Astrocyte of the spinal cord (primary cell): ENCODE measurements around the gene KRTAP1-3.
"Not testable (repeated sequence)": the region's sequence is repeated elsewhere in the genome, so short reads cannot be mapped to it uniquely, and the experiment has no call there.

ENCODE experiments used
- DNase-seq: peaks from one replicate; pipeline ENCODE4 v3.0.0; 2011; ENCODE audit warnings: low read depth, low spot score
- H3K4me3 ChIP-seq: 2 replicates; pipeline ENCODE4 v1.5.1; 2011; ENCODE audit warnings: low read depth, mild to moderate bottlenecking, low read length, moderate library complexity
- CTCF ChIP-seq: IDR thresholded peaks from 2 replicates; pipeline ENCODE4 v1.5.1; 2012; ENCODE audit warnings: low read depth, mild to moderate bottlenecking, low read length, inconsistent platforms
- in situ Hi-C: cut with HindIII; loops from 2 replicates; pipeline ENCODE4 v1.10.0; 2017; ENCODE audit warnings: low sequenced_read_pairs

KRTAP1-3 gene

GRCh38 chr17:41034346-41034935 lies at the start of gene KRTAP1-3:
TSS of gene KRTAP1-3 (minus strand) at chr17:41034874. CDS start at chr17:41034821, 53 bp downstream.
- H3K4me3 ChIP-seq, in situ Hi-C loops, DNase-seq: not testable (repeated sequence)

- DNase-seq, in situ Hi-C loops, H3K4me3 ChIP-seq: not testable (repeated sequence)
These were observed 49.6 kb upstream of the KRTAP1-3 start, which contains the start of gene KRTAP4-7 for GRCh38 chr17:41084100-41084856. TSS of gene KRTAP4-7 (plus strand) at chr17:41084150. CDS start at chr17:41084207, 57 bp downstream.

- DNase-seq, in situ Hi-C loops, H3K4me3 ChIP-seq: not testable (repeated sequence)
These were observed 48.8 kb upstream of the KRTAP1-3 start for GRCh38 chr17:41083427-41083826.

GRCh38 chr17:41082626-41083025 lies 48.0 kb upstream of the KRTAP1-3 start:
- TF ChIP-seq CTCF, result no peak
- DNase-seq, result no peak
- in situ Hi-C loops, result no loop called here
- no peak overlapping the region for H3K4me3 ChIP-seq

GRCh38 chr17:41076788-41077187 lies 42.1 kb upstream of the KRTAP1-3 start:
- H3K4me3 ChIP-seq, result no peak overlapping the region
- DNase-seq, result no peak
- in situ Hi-C loops, result no loop called here
- TF ChIP-seq CTCF, result no peak

- no peak for TF ChIP-seq CTCF
- no peak for DNase-seq
- no peak overlapping the region for H3K4me3 ChIP-seq
- in situ Hi-C loops, result no loop called here
These were observed 39.0 kb upstream of the KRTAP1-3 start for GRCh38 chr17:41073676-41074075.

- no peak for DNase-seq
- no peak for TF ChIP-seq CTCF
- H3K4me3 ChIP-seq, result no peak overlapping the region
- in situ Hi-C loops, result no loop called here
These were observed 37.1 kb upstream of the KRTAP1-3 start for GRCh38 chr17:41071606-41072360.

- no peak for DNase-seq
- TF ChIP-seq CTCF, result no peak
- in situ Hi-C loops, result no loop called here
- H3K4me3 ChIP-seq, result no peak overlapping the region
These were observed 34.4 kb upstream of the KRTAP1-3 start for GRCh38 chr17:41069031-41069430.
